PC-9 (cell line): ENCODE data around the gene SULT1A4. TPM values are rescaled to one million over a fixed set of nuclear protein-coding genes. Genes with fewer than 3 reads are reported as not detected.
"Not testable (repeated sequence)": the region's sequence is repeated elsewhere in the genome, so short reads cannot be mapped to it uniquely, and the experiment has no call there.

ENCODE experiments used
- Bru-seq: library from RNA; stranded (reverse); fragments of 400-500 nt; gene quantifications from one replicate; lab custom pipeline; 2021; lab: Mats Ljungman, UMichigan
- BruChase-seq, 2 experiments: library from RNA; stranded (reverse); fragments of 400-500 nt; gene quantifications; one replicate each; lab custom pipeline; 2021; lab: Mats Ljungman, UMichigan
- BruUV-seq: library from RNA; stranded (reverse); fragments of 400-500 nt; replicated peaks from 2 replicates; lab custom pipeline; 2021; lab: Mats Ljungman, UMichigan
- CTCF ChIA-PET: fragments of 300-600 bp; sonication (Branson Sonifier 250); formaldehyde crosslinking; loops from one replicate; lab custom pipeline; 2022; ENCODE audit warnings: antibody characterized with exemption; lab: Charles Lee
- POLR2A ChIA-PET: fragments of 300-600 bp; sonication (Branson Sonifier 250); formaldehyde crosslinking; loops from one replicate; lab custom pipeline; 2022; ENCODE audit warnings: antibody characterized with exemption; ENCODE audit not compliant: unreplicated experiment; lab: Charles Lee
- DNase-seq, 2 experiments: peaks; one replicate each; pipeline versions ENCODE4 v3.0.0 to v3.0.0-alpha.2; 2015 to 2022; ENCODE audit warnings: mixed read lengths in 1 of 2
- H2AFZ ChIP-seq: fragments of 200-600 bp; sonication (generic); 2 replicates; pipeline ENCODE4 v1.8.1; 2017; ENCODE audit warnings: antibody characterized with exemption
- H3F3A ChIP-seq: fragments of 200-600 bp; sonication (generic); 2 replicates; pipeline ENCODE4 v1.8.1; 2017; ENCODE audit warnings: antibody characterized with exemption, mild to moderate bottlenecking, low read depth; ENCODE audit not compliant: insufficient read depth
- H3K27ac ChIP-seq: fragments of 200-600 bp; sonication (generic); 2 replicates; pipeline ENCODE4 v1.6.1; 2016; ENCODE audit warnings: mixed run types
- H3K27me3 ChIP-seq: fragments of 200-600 bp; sonication (generic); 2 replicates; pipeline ENCODE4 v1.6.1; 2016; ENCODE audit warnings: low read depth, mixed run types; ENCODE audit not compliant: insufficient read depth
- H3K36me3 ChIP-seq: fragments of 200-600 bp; sonication (generic); 2 replicates; pipeline ENCODE4 v1.6.1; 2016; ENCODE audit warnings: low read depth, mixed run types
- H3K4me1 ChIP-seq: fragments of 200-600 bp; sonication (generic); replicated peaks from 2 replicates; pipeline ENCODE4 v1.6.1; 2016; ENCODE audit warnings: mixed run types; ENCODE audit not compliant: insufficient read depth
- H3K4me2 ChIP-seq: fragments of 200-600 bp; sonication (generic); 2 replicates; pipeline ENCODE4 v1.6.1; 2017; ENCODE audit warnings: mixed run types
- H3K4me3 ChIP-seq: fragments of 200-600 bp; sonication (generic); 2 replicates; pipeline ENCODE4 v1.6.1; 2016; ENCODE audit warnings: mixed run types
- H3K79me2 ChIP-seq: fragments of 200-600 bp; sonication (generic); 2 replicates; pipeline ENCODE4 v1.6.1; 2017; ENCODE audit warnings: low read depth, mixed run types
- H3K9me2 ChIP-seq: fragments of 200-600 bp; sonication (generic); 2 replicates; pipeline ENCODE4 v1.8.1; 2017; ENCODE audit warnings: mild to moderate bottlenecking; ENCODE audit not compliant: insufficient read depth
- H3K9me3 ChIP-seq: fragments of 200-600 bp; sonication (generic); 2 replicates; pipeline ENCODE4 v1.8.1; 2016; ENCODE audit warnings: low read depth; ENCODE audit not compliant: insufficient read depth
- H4K20me1 ChIP-seq: fragments of 200-600 bp; sonication (generic); 2 replicates; pipeline ENCODE4 v1.8.1; 2017; ENCODE audit not compliant: insufficient read depth
- intact Hi-C: fragments of 100-400 bp; cut with micrococcal nuclease; formaldehyde crosslinking; loops from one replicate; pipeline ENCODE4 v1.10.0; 2022; ENCODE audit not compliant: unreplicated experiment
- long read RNA-seq: library from polyadenylated mRNA; stranded (forward); transcript quantifications from one replicate; pipeline ENCODE4 v2.0.0, GENCODE V29; 2022
- total RNA-seq: library from RNA; stranded (reverse); gene quantifications from 2 replicates; pipeline ENCODE4 v1.2.3, GENCODE V29; 2021

SULT1A4 gene
- 11.1 and 16.7 TPM in 2 replicates for total RNA-seq
- Bru-seq, nascent RNA: percentile 24 among the genes with signal in this experiment
- BruChase-seq, experiment 1, labeled RNA remaining after a 2-hour chase: percentile 30 among the genes with signal in this experiment
- BruChase-seq, experiment 2, labeled RNA remaining after a 6-hour chase: percentile 26 among the genes with signal in this experiment
- long read RNA-seq, transcript SULT1A4-201 (8 exons, 1,390 nt): major isoform, 8 of 14 reads
- long read RNA-seq, partial matches to known transcripts: 1 of 14 reads
- long read RNA-seq, other reads (novel, unspliced or antisense): 5 of 14 reads

DNA sequence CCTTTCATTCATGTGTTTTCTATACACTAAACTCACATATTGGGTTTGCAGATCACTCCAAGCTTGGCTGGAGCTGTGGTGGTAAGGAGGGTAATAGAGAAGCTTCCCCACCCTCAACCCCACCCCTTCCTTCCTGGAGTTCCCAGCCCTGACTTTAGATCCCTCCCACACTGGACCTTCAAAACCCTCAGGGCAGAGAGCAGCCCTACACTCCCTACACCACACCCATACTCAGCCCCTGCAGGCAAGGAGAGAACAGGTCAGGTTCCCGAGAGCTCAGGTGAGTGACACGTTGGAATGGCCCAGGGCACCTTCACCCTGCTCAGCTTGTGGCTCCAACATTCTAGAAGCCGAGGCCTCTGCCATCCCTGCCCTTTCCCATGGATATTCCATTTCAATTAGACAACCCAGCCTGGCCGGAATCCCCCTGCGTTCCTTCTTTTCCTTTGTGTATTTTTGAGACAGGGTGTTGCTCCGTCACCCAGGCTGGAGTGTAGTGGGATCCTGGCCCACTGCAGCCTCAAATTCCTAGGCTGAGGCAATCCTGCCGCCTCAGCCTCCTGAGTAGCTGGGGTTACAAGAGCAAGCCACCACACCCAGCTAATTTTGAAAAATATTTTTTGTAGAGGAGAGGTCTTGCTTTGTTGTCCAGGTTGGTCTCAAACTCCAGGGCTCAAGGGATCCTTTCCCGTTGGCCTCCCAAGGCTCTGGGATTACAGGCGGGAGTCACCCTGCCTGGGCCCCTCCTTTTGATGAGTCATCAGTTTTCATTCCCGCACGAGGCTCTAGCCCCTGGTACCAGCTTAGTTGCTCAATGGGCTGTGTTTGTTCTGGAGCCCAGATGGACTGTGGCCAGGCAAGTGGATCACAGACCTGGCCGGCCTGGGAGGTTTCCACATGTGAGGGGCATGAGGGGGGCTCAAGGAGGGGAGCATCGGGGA lies at the start of gene SULT1A4:
TSS of gene SULT1A4 (plus strand) at position 208 of the 941 bp plus-strand sequence. CDS start 1,473 bp downstream, outside the sequence.
- DNase-seq, H3F3A ChIP-seq, H3K4me2 ChIP-seq, H3K9me3 ChIP-seq, POLR2A ChIA-PET, H3K4me3 ChIP-seq, H3K36me3 ChIP-seq, H3K79me2 ChIP-seq, CTCF ChIA-PET, H4K20me1 ChIP-seq, H2AFZ ChIP-seq, H3K9me2 ChIP-seq, intact Hi-C loops, H3K27me3 ChIP-seq, H3K4me1 ChIP-seq: not testable (repeated sequence)
- peak within 1 kb of the TSS; percentile 60 for H3K27ac ChIP-seq
- BruUV-seq: TSS peak; percentile 4

DNA sequence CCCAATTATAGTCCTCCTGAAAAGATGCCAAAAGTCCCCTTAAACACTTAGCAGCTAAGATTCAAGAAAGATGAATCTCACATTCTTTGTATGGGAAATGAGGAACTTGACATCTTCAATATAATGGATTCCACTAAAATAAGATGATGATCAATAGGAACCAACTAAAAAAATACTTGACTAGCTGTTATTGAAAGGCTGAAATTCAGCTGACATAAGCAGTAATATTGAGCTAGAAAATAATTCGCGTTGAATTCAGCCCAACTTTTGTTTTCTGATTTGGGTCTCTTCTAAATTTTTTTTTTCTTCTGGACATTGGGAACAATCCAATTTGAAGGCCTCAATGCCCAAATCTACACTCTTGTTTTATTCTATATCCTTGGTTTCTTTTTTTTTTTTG lies 36.1 kb upstream of the SULT1A4 start:
- not testable (repeated sequence) for H4K20me1 ChIP-seq
- POLR2A ChIA-PET: interaction anchor here (0.5 kb wide), 1 partner anchor 827 kb away, joined by 11 read pairs; the partner anchor contains the start of gene SULT1A2

GRCh38 chr16:29425390-29425789 lies 34.3 kb upstream of the SULT1A4 start:
- H3K36me3 ChIP-seq, H3K4me2 ChIP-seq, H3K4me1 ChIP-seq, H3K9me3 ChIP-seq, H3K27me3 ChIP-seq, H3F3A ChIP-seq, CTCF ChIA-PET, H3K4me3 ChIP-seq, intact Hi-C loops, H3K79me2 ChIP-seq, H3K9me2 ChIP-seq, H4K20me1 ChIP-seq, BruUV-seq, H2AFZ ChIP-seq, DNase-seq, POLR2A ChIA-PET, H3K27ac ChIP-seq: not testable (repeated sequence)

More for the DNA sequence above, 36.1 kb upstream of the SULT1A4 start:
- H3K4me3 ChIP-seq, DNase-seq, H2AFZ ChIP-seq, intact Hi-C loops, H3K4me1 ChIP-seq, H3K79me2 ChIP-seq, H3K9me2 ChIP-seq, H3K4me2 ChIP-seq, H3F3A ChIP-seq, H3K9me3 ChIP-seq, H3K27me3 ChIP-seq, BruUV-seq, H3K36me3 ChIP-seq, CTCF ChIA-PET, H3K27ac ChIP-seq: not testable (repeated sequence)

GRCh38 chr16:29453754-29454153 lies 6.0 kb upstream of the SULT1A4 start:
- H3K27ac ChIP-seq, H3F3A ChIP-seq, H3K4me3 ChIP-seq, intact Hi-C loops, H3K27me3 ChIP-seq, BruUV-seq, H3K9me3 ChIP-seq, H3K79me2 ChIP-seq, H2AFZ ChIP-seq, H3K4me2 ChIP-seq, H4K20me1 ChIP-seq, POLR2A ChIA-PET, DNase-seq, H3K36me3 ChIP-seq, H3K9me2 ChIP-seq, CTCF ChIA-PET, H3K4me1 ChIP-seq: not testable (repeated sequence)

GRCh38 chr16:29454269-29454668 lies 5.4 kb upstream of the SULT1A4 start, which contains the start of the genes BOLA2 and SLX1B:
Gene BOLA2, minus strand, starts transcription at chr16:29454351. Its CDS starts 98 bp downstream, at chr16:29454253.
Gene SLX1B, plus strand, starts transcription at chr16:29454533.
- H2AFZ ChIP-seq, H3K9me3 ChIP-seq, H3K4me3 ChIP-seq, H3K4me1 ChIP-seq, H3K4me2 ChIP-seq, BruUV-seq, H3K27me3 ChIP-seq, DNase-seq, H3K9me2 ChIP-seq, POLR2A ChIA-PET, H3K36me3 ChIP-seq, CTCF ChIA-PET, H3K79me2 ChIP-seq, intact Hi-C loops, H4K20me1 ChIP-seq, H3F3A ChIP-seq, H3K27ac ChIP-seq: not testable (repeated sequence)

- CTCF ChIA-PET, H4K20me1 ChIP-seq, H3K27me3 ChIP-seq, H3K9me3 ChIP-seq, H3K4me1 ChIP-seq, H3K79me2 ChIP-seq, H2AFZ ChIP-seq, H3K27ac ChIP-seq, H3F3A ChIP-seq, H3K36me3 ChIP-seq, BruUV-seq, H3K9me2 ChIP-seq, intact Hi-C loops, DNase-seq, H3K4me2 ChIP-seq, H3K4me3 ChIP-seq, POLR2A ChIA-PET: not testable (repeated sequence)
These were observed 4.9 kb upstream of the SULT1A4 start for GRCh38 chr16:29454828-29455227.

- POLR2A ChIA-PET, H3K36me3 ChIP-seq, H3K79me2 ChIP-seq, H3K9me2 ChIP-seq, H3K4me2 ChIP-seq, H3K4me1 ChIP-seq, BruUV-seq, H3K4me3 ChIP-seq, DNase-seq, intact Hi-C loops, H3K27ac ChIP-seq, H3K27me3 ChIP-seq, H3K9me3 ChIP-seq, H2AFZ ChIP-seq, CTCF ChIA-PET, H4K20me1 ChIP-seq, H3F3A ChIP-seq: not testable (repeated sequence)
These were observed 2.1 kb upstream of the SULT1A4 start for GRCh38 chr16:29457660-29458059.
